Adrenal gland (tissue), 5 donors: Measurements from ENCODE around the gene TEK.

Experiments used
- POLR2A ChIP-seq, 2 donors: fragments of 450-650 bp; IDR thresholded peaks; one replicate each; pipeline ENCODE4 v1.6.1; 2017; ENCODE audit warnings: antibody characterized with exemption in 2 of 2, mild to moderate bottlenecking in 2 of 2, moderate library complexity in 1 of 2
- TF ChIP-seq, protein P1 (sequence below), 6 experiments: fragments of 450-650 bp in 4 of 6; fragments of 200-600 bp in 2 of 6; sonication (generic) in 1 of 6; IDR thresholded peaks; 1 replicate in 5 of 6; 2 replicates in 1 of 6; pipeline versions ENCODE4 v1.5.1 to v1.8.0; 2016 to 2021; ENCODE audit warnings: antibody characterized with exemption in 6 of 6, mild to moderate bottlenecking in 2 of 6, moderate library complexity in 1 of 6
- donor health status: DM: no; HTN: no; CAD: no.

DNA sequence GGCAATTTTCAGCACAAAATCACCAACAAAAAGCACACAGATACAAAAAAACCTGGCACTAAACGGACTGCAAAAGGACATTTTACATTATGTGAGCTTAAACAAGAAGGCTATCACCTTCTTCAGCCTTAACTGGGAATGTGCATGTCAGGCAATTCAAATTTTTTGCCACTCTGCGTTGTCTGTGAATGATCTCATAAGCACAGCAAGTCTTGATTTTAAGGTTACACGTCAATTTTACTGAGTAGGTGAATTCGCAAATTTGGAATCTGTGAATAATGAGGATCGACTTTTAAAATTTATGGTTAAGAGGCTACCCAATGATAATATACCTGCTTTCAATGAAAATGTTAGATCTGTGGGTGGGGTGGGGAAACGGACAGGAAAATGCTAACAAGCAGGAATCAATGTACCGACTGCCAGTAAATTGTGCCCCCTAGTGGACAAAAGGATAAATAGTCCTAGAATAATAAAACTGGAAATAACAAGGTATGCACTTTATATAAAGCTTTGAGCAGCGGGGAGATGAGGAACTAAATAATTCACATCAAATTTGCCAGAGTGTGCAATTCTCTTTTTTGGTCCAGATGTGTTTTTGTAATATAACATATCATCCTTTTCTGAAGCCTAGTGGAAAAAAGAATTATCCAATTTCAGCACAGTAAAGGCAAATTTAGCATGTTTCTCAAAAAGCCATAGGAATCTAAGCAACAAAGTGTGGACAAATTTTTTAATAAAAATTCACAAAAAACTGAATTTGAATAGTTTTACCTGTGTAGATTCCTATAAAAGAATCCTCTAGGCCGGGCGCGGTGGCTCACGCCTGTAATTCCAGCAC is 167.4 kb downstream of the TEK start:
- TF ChIP-seq, protein P1, sequence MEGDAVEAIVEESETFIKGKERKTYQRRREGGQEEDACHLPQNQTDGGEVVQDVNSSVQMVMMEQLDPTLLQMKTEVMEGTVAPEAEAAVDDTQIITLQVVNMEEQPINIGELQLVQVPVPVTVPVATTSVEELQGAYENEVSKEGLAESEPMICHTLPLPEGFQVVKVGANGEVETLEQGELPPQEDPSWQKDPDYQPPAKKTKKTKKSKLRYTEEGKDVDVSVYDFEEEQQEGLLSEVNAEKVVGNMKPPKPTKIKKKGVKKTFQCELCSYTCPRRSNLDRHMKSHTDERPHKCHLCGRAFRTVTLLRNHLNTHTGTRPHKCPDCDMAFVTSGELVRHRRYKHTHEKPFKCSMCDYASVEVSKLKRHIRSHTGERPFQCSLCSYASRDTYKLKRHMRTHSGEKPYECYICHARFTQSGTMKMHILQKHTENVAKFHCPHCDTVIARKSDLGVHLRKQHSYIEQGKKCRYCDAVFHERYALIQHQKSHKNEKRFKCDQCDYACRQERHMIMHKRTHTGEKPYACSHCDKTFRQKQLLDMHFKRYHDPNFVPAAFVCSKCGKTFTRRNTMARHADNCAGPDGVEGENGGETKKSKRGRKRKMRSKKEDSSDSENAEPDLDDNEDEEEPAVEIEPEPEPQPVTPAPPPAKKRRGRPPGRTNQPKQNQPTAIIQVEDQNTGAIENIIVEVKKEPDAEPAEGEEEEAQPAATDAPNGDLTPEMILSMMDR (IDR thresholded peaks at IDR 0.05), result peak; percentile 69 to 92 (median 77)
- no peak for TF ChIP-seq POLR2A (IDR thresholded peaks at IDR 0.05)
